Heart right ventricle (tissue), 16 donors: Measurements from ENCODE around the gene TAGLN2. TPM values are rescaled to one million over a fixed set of nuclear protein-coding genes. Genes with fewer than 3 reads are reported as not detected.

Experiments
- ATAC-seq, 8 donors: fragments of 200-7000 bp; cut with Tn5 transposase; one replicate each; pipeline ENCODE4 v1.9.1; 2020; ENCODE audit warnings: mild to moderate bottlenecking in 8 of 8, moderate library complexity in 8 of 8, moderate number of reproducible peaks in 1 of 8
- DNase-seq, 2 donors: peaks; one replicate each; pipeline ENCODE4 v3.0.0-alpha.2; 2020
- H3K27ac ChIP-seq, 10 donors: fragments of 200-600 bp; sonication (generic) in 2 of 10; one replicate each; pipeline versions ENCODE4 v1.5.0 to v1.8.0; 2020 to 2022; ENCODE audit warnings: mild to moderate bottlenecking in 3 of 10
- H3K27me3 ChIP-seq, 7 donors: fragments of 200-600 bp; one replicate each; pipeline ENCODE4 v1.8.0; 2021 to 2022; ENCODE audit warnings: mild to moderate bottlenecking in 2 of 7
- H3K36me3 ChIP-seq, 9 donors: fragments of 200-600 bp; sonication (generic) in 1 of 9; one replicate each; pipeline versions ENCODE4 v1.5.0 to v1.8.0; 2020 to 2022; ENCODE audit warnings: mild to moderate bottlenecking in 2 of 9
- H3K4me1 ChIP-seq, 9 donors: fragments of 200-600 bp; sonication (generic) in 1 of 9; one replicate each; pipeline versions ENCODE4 v1.5.0 to v1.8.0; 2020 to 2022; ENCODE audit warnings: mild to moderate bottlenecking in 4 of 9
- H3K4me3 ChIP-seq, 10 donors: fragments of 200-600 bp; sonication (generic) in 2 of 10; one replicate each; pipeline versions ENCODE4 v1.5.0 to v1.8.0; 2020 to 2022; ENCODE audit warnings: mild to moderate bottlenecking in 7 of 10, moderate library complexity in 2 of 10
- H3K9me3 ChIP-seq, 11 donors: fragments of 200-600 bp in 10 of 11; sonication (generic) in 2 of 11; one replicate each; pipeline versions ENCODE4 v1.5.0 to v1.8.0; 2013 to 2022; ENCODE audit warnings: mild to moderate bottlenecking in 2 of 11, control low read depth in 1 of 11, moderate library complexity in 1 of 11
- CTCF ChIP-seq, 9 donors: fragments of 200-600 bp; sonication (generic) in 2 of 9; IDR thresholded peaks; one replicate each; pipeline versions ENCODE4 v1.5.0 to v1.8.0; 2021 to 2022; ENCODE audit warnings: antibody characterized with exemption in 9 of 9, mild to moderate bottlenecking in 5 of 9, moderate library complexity in 1 of 9
- WGBS, 2 donors: extraction: QIAGEN DNeasy Blood & Tissue Kit; methylation state at CpG; one replicate each; pipeline ENCODE4 v1.1.7; 2013; ENCODE audit warnings: inconsistent platforms in 1 of 2; 5-methylcytosine and 5-hydroxymethylcytosine counted together
- intact Hi-C, 10 donors: fragments of 100-400 bp; cut with DNase I; formaldehyde crosslinking; loops; one replicate each; pipeline versions ENCODE4 v1.11.1 to v1.14.2; 2022
- polyA plus RNA-seq, 2 donors: library from polyadenylated mRNA; stranded (reverse); fragments of 200-250 nt; gene quantifications; one replicate each; pipeline ENCODE4 v1.2.3, GENCODE V29; 2013
- total RNA-seq, 10 donors: library from RNA; stranded (reverse); fragmentation: NEBNext Ultra II Directional in 3 of 10; extraction: Animal tissue kit (Norgen Biotek cat#: 25700) in 3 of 10; gene quantifications; one replicate each; pipeline versions ENCODE4 v1.2.1 to v1.2.4, GENCODE V29; 2021 to 2023
- donor health status: Arrhythmogenic right ventricular cardiomyopathy.
- donor health status: ischemic (EF 13 %, LVEDD 7.1; RV severe dilation, severe dysfunction).
- donor health status: healthy with polysubstance abuse.
- donor health status: DM: no; HTN: yes; CAD: no.
- donor health status: DM: no; HTN: no; CAD: no.
- donor health status: ischemic (EF 25% LVEDD 6.9; RV normal size, moderate dysfunction).
- donor health status: ischemic (EF 25% LVEDD 5.7; RV mildly dilated, moderate dysfunction).
- donor health status: healthy.
- donor health status: DM: yes; HTN: yes; CAD: no.
- donor health status: Ischemic cardiomyopathy.
- donor health status: ischemic (EF 35%, LVEDD 5.7; RV mildly dilated, moderate dysfunction).
- donor health status: nonischemic (EF 11% LVEDD 7.7; RV severe dilation, severe dysfunction).
- donor health status: DM: yes; HTN: yes; CAD: no.
- donor health status: PGD.
- donor health status: ischemic (EF 29% LVEDD 5.4; RV normal size, mild dysfunction).
- donor health status: nonischemic (EF 23%, LVEDD 6.1; RV moderate dilation, normal function).

The TAGLN2 gene
- total and polyA plus RNA-seq, 12 donors, result 65.9 to 283 (median 103) TPM

DNA sequence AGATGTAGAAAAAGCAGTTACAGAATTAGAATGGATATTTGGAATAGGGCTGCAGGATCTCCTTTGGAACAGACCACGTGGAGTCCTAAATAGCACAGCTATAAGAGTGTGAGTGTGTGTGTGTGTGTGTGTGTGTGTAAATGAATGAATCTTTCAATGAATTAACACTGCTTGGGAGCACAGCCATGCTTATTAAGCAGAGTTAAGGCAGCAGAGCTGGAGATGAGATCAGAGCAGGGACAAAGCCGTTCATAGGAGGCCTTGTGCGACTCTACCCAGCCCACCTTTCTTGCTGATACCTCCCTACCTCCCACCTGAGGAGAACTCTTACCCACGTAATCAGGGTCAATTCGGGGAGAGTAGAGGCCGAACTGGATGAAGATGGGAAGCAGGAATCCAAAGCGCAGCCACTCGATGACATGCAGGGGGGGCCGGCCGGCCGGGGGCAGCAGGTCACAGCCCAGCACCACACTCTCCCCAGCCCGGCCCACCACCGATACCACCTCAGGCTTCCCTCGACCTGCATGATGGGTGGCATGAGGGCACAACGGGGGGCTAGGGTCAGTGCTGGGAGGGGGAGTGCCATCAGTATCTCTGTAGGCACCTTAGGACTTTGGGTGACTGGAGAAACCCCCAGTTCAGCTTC lies 17.4 kb upstream of the TAGLN2 start:
- no peak for TF ChIP-seq CTCF (IDR thresholded peaks at IDR 0.05)
- Histone ChIP-seq H3K36me3 (no peaks in the 10 kb centered on the region), H3K4me1 (peaks cover 0 to 15% (median 12%) of the 10 kb centered on the region in 9 donors), H3K27ac (no peak overlapping the region), H3K9me3 (no peaks in the 10 kb centered on the region), H3K4me3 (no peak overlapping the region), H3K27me3 (peaks cover 0 to 30% (median 18%) of the 10 kb centered on the region in 7 donors)
- WGBS, 2 donors, result 91 to 92% methylated on average over 15 of the region's 15 CpGs
- intact Hi-C loops, result no loop called here
- no peak for DNase-seq
- ATAC-seq, result no peak

DNA sequence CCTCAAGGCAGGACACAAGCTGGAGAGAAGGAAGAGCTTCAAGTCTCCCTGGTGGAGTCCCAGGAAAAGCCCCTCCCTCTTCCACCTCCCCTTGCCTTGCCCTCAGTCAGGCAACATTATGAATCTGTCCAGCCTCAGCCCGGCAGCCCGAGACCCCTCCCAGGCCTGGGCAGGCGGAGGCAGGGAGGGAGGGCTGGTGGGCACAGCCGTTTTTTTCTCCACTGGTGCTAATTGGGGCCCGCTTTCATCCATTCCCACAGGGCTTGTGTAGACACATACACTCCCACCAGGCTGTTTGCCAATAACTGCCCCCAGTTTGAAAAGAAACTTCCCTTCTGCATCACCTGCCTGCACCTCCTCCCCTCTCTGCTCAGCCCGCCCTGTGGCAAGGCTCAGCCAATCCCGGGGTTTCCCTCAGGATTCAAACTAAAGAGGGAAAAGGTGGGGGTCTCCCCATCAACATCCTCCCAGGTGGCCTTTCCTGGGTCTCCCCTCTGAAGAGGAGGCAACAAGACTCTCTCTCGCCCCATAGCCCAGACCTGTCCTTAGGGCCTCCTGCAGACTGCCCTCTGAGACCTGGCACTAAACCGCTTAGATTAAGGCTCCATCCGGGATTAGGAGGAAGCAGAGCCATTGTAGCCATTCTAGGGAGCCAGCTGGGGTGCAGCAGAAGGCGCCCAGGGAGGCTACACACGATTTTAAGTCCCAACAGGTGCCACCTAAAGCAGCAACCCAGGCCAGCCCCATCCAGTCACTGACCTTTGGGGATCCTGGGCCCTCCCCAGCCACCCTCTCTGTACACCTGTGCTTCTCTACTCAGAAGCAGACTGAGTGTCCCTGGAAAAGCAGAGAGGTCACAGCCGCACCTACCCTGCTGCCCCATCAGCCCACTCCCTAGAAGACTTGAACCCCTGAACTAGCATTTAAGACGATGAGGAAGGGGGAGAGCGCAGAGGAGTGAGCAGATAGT lies 16.6 kb upstream of the TAGLN2 start:
- no peak overlapping the region for H3K4me3 ChIP-seq
- no peak for TF ChIP-seq CTCF (IDR thresholded peaks at IDR 0.05)
- no peak overlapping the region for H3K27ac ChIP-seq
- 80 to 86% methylated on average over 14 to 15 of the region's 15 CpGs for WGBS, 2 donors
- H3K9me3 ChIP-seq, result no peaks in the 10 kb centered on the region
- peaks cover 0 to 18% (median 15%) of the 10 kb centered on the region in 9 donors for H3K4me1 ChIP-seq
- H3K36me3 ChIP-seq, result no peaks in the 10 kb centered on the region
- no peak for ATAC-seq
- H3K27me3 ChIP-seq, result peaks cover 0 to 30% (median 18%) of the 10 kb centered on the region in 7 donors
- DNase-seq, result no peak
- intact Hi-C loops, result no loop called here

- intact Hi-C loops, result no loop called here
- Histone ChIP-seq H3K27me3 (peaks cover 0 to 28% (median 18%) of the 10 kb centered on the region in 7 donors), H3K27ac (no peak overlapping the region), H3K4me1 (peaks cover 0 to 25% (median 22%) of the 10 kb centered on the region in 9 donors), H3K36me3 (no peaks in the 10 kb centered on the region), H3K4me3 (no peak overlapping the region), H3K9me3 (no peaks in the 10 kb centered on the region)
- 82 to 86% methylated on average over 5 of the region's 5 CpGs for WGBS, 2 donors
- ATAC-seq, result no peak
- DNase-seq, result no peak
- no peak for TF ChIP-seq CTCF (IDR thresholded peaks at IDR 0.05)
Observed at GRCh38 chr1:159941141-159941540, 15.8 kb upstream of the TAGLN2 start.

DNA sequence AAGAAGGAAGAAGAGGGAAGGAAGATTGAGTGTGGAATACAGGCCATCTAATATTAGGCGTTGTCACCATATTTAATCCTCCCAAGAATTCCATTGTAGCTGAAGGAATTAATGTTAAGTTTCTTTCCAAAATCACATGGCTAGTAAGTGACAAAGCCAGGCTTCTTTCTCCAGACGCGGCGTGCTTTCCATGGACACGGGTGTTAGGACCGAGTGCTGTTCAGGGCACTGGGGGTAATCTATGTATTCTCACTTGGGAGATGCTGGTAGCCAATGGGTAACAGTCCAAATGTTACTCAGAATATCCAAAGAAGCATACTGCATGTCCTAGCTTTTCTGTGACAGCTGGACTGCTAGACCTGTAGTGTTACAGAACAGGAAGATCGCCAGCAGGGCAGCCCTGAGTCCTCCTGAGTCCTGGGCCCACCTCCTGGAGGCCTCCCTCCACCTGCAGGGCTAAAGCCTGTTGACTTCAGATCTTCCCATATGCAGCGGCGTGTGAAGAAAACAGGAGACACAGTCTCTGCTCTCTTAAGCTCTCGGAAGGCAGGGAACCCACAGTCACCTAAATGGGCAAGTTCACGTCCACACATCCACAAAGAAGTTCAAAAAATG lies 14.8 kb upstream of the TAGLN2 start:
- Histone ChIP-seq H3K4me3 (no peak overlapping the region), H3K36me3 (no peaks in the 10 kb centered on the region), H3K4me1 (peaks cover 0 to 20% (median 16%) of the 10 kb centered on the region in 9 donors), H3K27me3 (peaks cover 0 to 28% (median 13%) of the 10 kb centered on the region in 7 donors), H3K9me3 (no peaks in the 10 kb centered on the region), H3K27ac (no peak overlapping the region)
- intact Hi-C loops, result no loop called here
- DNase-seq (no peak), ATAC-seq (no peak)
- WGBS, 2 donors, result 92% methylated on average over 11 of the region's 11 CpGs
- no peak for TF ChIP-seq CTCF (IDR thresholded peaks at IDR 0.05)
